Stimulated activated naive CD4-positive, alpha-beta T cell treated with Interleukin-2 at 50 U/mL for 16 hours (primary cell): ENCODE results near the gene OTP.
A peak's percentile ranks its signal among the peaks of the same experiment; 100 is the strongest.

Experiments used
- DNase-seq: peaks from one replicate; lab custom pipeline; 2025; lab: John Stamatoyannopoulos, UW

OTP gene

DNA sequence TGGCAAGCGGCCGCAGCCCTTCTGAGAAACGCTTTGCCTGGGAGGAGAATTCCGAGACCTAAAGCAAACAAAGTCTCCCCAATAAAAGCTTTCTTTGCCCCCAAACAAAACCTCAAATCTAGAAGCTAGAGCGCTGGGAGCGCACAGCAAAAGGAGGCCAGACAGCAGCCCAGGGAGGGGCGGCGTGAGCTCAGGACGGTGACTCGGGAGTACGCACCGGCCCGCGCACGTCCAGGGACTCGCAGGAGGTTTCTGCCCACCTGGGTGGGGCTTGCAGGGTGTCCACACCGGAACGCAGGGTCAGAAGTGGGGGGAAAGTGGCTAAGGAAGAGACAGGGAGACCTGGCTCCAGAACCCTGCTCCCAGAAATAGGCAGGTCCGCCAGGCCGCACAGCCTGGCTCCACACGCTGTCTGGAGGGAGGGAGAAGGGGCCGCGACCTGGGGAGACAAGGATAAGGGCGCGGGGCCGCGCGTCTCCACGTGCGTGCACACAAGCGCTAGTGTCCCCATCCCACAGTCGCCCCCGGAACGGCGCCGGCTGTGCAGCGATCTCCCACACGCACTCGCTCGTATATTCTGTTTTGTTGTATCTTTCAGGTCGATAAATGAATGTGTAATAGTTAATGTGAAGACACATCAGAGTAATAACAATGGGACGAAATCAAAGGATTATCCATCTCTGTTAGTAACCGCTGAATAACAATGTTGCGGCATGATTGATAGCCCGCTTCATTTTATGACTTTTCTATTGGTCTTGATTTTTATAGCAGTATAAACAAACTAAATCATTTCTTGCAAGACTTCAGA, 2.3 kb upstream of the OTP start:
- DNase-seq: no peak

DNA sequence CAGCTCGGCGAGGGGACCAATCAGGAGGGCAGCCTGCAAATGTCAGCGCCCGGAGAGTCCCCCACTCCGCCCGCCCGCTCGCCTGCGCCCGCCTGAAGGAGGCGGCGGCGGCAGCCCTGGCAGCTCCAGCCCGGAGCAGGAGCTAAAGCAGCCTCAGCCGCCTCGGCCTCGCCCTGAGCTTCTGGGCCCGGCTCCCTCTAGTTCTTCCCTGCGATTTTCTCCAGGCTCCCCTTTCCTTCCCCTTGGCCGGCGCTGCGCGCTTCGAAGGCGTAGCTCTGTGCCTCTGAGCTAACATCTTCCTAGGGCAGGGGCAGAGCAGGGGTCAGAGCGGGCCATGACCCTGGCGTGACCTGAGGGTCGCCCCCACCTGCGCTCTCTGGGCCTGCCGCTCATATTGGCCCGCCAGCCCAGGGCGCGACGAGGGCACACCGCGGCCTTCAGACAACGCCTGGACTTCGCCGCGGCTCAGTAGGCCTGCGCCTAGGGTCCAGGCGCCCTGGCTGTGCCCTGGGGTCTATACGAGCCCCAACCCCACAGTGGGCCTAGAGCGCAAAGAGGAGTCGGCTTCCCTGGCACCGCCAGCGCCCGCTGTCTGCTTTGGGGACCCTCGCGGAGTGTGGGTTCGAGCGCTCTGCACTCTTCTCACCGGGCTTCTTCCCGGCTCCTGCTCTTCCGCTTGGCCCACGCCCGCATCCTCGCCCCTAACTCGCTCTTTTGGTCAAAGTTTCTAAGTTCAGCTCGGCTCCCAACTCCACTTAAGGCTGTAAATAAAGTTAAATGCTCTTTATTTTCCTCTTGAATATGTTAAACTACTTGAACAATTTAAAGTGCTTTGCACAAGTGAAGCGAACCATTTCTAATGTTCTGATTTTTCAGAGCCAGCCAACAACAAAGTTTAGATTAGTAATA, 504 bp upstream of the OTP start:
- no peak for DNase-seq

DNA sequence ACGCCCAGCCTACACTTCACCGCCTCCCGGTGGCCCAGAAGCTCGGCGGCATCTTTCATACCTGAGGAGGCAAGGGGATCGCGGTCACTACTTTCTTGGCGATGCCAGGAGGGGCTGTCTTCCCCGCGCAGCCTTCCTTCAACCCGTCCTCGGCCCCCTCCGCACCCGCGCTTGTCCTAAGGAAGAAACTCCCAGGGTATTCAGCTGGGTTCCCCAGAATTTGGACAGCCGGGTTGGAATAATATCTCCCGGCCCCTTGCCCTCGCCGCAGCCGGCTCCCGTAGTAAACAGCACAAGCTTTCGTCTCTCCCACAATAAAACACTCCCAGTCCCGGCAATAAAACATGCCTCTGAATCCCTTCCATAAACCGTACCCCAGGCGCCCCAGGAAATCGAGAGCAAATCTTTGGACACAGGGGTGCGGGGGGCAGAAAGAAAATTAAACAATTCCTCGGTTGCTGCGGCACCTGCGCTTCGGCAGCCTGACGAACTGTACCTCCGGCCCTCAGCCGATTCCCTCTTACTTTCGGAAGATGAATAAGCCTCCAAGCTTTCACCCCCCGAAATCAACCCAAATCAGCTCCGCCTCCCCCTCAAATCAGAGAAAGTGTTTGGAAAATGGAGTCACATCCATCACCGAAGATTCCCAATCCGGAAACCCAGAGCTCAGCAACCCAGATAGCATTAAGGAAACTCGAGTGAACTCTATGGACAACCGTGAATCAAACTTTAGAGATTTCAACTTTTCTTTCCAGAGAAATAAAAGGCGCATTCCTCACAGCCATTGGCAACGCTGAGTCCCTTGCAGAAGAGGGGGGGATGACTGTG, 1.1 kb downstream of the OTP start:
- no peak for DNase-seq

DNA sequence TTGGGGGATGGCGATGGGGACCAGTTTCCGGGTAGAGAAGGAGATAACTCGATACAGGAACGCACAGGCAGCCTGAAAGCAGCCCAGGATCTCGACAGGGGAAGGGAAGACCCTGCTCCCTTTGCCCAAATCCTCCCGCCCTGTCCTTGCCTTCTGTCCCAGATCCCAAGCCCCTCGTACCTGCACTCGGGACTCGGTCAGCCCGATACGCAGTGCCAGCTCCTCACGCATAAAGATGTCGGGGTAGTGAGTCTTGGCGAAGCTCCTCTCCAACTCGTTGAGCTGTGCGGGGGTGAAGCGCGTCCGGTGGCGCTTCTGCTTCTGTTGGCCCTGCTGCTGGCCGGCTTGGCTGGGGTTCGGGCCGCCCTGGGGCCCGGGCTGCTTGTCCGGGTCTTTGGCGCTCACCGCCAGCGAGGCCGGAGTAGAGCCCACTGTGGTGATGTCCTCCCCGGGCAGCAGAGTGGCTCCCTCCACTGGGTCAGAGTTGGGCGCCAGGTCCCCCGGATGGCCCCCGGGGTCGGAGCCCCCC, 1.8 kb downstream of the OTP start:
- DNase-seq: no peak

DNA sequence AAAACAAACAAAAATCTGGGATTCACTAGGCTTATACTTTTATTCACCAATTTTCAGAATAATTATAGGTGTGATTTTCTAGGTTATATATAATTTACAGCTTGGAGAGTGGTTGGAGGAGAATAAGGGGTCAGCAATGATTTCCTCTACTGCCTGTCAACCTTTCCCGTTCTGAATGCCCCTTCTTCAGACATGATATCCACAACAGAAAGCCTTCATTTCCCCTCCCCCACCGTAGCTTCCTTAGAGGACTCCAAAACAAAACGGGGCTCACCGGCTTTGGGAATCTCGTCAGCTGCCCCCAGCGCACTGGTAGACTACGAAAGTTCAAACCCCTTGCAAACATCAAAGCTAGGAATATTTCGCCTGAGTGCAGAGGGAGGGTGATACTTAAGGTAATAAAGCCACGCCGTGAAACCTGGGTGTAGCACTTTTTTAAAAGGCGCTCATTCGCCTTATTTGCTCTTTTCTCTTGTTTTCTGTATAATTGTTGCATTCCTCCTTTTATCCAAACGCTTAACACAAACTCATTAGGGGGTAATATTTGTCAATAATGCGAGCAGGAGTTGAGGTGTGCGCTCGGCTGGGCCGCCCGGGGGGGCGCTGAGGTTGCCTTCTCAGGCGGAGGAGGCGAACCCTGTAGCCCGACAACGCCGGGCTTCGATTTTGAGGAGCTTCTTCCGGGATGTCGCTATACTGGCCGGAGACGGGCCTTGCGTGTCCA, 2.4 kb downstream of the OTP start:
- DNase-seq: no peak

DNA sequence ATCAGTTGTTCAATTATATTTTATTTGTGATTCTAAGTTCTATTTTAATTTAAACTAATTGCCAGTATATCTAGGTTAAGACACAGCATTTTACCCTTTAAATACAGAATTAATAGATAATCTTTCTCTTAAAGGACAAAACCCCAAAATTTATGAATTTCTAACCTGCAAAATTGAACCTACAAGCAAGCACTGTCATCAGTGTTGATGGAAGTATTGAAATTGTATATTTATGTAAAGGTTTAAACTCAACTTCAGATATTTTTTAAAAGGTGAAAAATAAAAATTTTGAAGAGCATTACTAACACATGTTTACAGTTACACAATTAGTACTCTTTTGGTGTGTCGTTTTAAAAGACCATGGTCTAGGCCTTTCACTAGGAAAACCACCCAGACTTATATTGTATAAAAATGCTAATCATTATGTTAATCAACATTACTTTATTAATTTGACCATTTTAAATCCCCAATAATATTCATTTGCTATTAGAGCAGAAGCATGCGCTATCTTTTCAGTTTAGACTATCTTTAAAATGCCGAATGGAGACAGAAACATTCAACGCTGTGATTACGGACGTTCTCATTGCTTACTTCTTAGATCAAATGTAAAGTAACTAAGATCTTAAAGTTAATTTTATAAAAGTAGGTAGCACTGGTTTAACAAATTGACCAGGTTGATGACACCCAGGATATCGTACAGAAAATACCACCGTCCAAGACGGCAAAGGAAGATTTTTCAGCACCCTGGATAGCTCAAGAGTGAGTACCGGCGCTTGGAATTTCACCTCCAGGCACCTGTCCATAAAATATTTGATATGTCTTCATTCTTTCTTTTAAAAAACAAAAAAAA, 3.2 kb downstream of the OTP start:
- no peak for DNase-seq

DNA sequence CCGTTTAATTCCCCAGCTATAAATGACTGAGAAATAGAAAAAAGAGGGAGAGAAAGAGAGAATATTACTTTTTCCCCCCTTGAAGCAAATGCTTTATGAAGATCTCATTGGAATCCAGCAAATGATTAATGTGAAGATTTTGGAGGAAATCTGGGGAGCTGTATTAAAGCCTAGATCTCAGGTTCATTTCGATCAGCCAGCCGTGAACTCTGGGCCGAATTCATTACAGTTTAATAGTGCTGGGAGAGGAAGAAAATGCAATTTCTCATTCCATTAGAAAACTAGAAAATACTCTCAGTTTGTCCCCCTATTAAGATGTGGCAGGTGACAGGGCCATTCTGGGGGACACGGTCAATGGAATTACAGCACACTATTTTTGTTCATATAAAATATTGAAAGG, 4.8 kb downstream of the OTP start:
- no peak for DNase-seq

DNA sequence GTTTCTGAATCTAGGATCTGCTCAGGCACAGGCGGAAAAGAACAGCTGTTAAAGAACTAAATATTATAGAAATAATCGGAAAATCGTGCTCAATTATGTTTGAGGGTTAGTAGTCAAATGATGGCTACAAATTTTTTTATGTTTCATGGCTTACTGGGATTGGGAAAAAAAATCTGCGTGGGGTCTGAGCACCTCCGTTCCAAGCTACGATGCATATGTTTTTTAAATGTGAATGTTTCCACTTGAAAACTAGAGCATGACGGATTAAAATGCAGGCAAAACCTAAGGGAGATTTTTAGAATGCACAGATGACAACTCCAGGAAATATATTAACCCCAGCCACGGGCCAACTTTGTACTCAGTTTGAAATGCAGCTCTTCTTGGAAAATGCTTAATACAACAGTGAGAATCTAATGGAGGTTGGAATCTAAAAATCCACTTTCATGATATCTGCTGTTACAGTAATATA, 5.3 kb downstream of the OTP start:
- DNase-seq: no peak

DNA sequence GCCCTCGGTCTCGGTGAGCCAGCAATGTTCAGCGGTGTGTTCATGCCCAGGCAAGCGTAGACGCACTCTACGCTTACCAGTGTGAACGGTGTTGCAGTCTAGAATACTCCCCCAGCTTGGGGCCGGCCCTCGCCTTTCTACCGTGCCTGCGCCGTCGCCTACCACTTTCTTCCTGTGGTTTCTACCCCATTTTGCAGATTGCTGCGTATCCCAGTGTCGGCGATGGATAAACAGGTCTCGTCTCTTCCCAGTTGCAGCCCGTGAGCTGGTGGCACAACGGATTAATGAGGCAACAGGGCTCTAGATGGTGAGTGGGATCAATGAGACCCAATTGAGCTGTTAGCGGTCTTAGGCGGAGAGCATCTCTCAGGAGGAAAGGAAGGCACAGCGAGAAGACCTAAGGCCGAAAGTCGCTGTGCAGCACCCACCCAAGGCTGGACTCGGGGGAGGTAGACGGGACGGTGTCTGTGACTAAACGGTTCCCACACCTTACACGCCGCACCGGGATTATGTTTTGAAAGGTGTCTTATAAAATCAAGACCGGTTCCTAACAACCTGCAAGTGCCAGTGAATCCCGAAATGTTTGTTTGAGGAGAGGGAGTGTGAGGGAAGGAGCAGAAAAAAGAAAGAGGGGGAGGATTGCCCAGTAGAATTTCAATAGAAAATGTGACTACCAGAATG, 5.8 kb downstream of the OTP start:
- DNase-seq: no peak

DNA sequence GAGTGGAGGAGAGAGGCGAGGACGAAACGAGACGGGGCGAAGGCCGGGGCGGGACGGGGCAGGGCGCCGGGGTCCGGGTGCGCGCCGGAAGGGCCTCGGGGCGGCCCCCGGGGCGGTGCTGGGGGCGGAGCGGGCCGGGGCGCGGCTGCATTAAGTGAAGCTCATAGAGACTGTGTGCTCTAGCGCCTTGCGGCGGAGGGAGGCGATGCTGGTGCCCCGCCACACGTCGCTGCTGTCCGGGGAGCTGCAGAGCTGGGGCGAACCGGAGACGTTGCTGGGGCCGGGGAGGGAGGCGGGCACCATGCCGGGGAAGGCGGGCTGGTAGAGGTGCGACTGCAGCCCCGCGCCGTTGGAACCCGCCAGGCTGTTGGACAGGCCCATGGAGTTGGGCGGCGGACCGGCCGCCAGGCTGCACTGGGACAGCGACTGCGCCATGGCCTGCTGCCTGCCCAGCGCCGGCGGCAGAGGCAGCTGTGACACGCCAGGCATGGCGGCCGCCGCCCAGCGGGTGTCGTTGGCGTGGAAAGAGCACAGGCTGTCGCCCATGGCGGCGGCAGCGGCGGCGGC, 8.3 kb downstream of the OTP start:
- peak; percentile 23 for DNase-seq

DNA sequence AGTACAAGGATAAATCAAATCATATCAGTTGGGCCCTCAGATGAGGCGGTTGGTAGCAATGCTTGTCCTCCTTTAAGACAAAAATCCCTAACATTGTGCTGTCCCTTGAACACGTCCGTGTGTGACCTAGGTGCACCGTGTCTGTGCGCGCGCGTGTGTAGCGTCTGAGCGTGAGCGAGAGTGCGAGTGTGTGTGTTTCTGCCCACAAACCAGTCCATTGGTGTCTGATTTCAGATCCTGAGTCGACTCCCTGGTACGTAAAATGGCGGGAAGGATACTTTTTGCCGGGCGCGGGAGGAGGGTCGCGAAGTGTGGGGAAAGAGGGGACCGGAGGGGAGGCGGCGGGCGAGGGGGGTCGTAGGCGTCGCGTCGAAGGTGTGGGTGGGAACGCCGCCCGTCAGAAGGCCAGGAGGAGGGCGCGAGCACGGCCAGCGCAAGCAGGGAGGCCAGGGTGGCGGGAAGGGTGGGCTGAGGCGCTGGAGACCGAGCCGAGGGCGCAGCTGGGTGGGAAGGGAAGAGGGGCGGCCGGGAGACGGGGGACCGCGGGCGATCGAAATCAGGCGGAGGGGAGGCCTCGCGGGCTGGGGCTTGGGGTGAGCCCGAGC, 8.9 kb downstream of the OTP start:
- DNase-seq: no peak

DNA sequence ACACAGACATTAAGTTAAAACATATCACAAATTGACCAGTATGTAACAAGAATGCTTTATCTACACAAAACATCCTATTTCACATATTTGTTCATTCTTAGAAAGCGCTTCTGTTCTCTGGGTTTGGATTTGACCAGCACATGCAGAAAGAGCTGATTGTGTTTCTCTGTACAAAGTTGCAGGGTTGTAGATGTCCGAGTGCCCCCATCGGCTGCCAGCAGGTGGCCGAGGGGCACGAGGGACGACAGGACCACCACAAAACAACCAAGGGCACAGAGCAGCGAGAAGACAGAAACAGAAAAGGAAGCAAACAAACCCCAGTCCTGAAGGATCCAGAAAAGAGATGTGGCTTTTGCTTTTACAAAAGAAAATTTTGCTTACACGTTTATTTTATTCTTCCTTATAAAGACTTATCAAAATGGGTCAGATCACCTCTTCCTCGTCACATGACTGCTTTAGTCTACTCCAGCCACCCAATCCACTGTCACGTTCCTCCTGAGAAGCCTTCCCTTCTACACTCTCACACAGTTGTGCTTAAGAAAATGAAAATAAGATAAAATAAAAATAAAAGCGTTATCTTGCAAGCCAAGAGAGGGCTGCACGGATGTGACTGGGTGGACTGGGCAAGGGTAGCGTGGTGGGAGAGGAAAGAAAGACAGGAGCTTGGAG, 9.5 kb downstream of the OTP start:
- DNase-seq: no peak

DNA sequence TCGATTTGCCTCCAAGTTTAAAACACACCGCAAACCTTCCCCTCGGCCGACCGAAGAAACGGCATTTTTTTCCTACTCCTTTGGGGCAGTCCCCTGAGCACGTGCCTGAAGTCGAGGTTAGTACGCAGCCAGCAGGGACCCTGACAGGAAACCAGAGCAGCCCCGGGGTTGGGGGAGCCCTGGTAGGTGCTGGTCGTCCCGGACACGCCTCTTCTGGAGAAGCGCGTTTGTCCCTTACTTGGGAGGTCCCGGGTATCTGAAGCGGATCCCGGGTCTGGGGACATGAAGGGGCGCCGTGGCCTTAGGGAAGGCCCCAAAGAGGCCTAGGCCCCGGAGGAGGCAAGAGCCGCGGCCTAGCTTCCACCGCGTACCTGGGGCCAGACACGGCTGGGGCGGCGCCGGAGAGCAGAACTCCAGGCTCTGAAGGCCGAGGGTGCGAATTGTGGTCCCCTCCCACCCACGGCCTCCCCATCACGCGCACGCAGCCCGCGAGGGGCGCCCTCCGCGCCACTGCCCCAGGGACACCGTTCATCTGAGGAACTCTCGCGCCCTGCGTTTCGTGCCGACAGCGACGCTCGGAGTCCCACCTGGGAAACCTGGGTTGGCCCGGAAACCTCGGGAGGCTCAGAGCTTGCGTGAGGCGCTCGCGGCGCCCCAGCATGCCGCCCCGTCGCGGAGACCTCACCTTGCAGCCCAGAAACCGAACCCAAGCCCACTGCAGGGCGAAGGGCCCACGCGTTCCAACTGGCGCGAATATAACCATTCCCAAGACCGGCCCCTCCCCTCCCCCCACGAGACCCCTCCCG, 10.4 kb downstream of the OTP start:
- no peak for DNase-seq

DNA sequence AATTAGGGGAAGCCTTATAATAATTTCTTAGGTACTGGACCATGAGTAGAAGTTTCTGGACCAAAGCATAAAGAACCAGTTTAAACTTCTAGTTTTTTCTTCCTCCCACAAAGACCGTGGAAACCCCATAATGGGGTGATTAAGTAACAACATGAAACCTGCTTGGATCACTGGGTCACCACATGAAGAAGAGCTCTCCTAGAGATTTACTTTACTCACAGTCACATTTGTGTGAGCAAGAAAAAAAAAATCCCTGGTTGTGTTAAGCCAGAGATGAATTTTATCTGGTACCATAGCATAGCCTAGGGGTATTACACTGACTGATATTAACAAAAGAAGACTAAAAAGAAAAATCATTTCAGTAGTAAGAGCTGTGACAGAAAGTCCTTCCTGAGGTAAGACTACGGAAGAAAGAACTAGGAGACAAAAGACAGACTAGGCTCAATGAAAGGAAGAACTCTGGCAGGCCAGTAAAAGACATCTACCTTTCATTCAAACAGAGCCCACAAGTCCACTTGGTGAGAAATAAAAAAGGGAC, 15.2 kb downstream of the OTP start:
- no peak for DNase-seq

DNA sequence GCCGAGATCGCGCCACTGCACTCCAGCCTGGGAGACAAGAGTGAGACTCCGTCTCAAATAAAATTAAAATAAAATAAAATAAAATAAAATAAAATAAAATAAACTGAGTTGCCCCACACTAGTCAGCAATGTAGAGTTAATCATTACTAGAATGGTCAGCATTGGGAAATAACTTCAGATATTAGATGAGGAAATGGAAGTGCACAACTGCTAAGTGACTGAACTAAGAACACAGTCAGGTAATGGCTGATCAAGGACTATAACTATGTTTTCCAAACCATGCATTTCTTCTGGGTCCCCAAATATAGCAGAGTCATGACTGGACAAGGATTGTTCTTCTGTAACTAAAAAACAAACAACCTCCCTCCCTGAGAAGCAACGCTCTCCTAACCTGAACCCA, 17.1 kb downstream of the OTP start:
- DNase-seq: no peak

DNA sequence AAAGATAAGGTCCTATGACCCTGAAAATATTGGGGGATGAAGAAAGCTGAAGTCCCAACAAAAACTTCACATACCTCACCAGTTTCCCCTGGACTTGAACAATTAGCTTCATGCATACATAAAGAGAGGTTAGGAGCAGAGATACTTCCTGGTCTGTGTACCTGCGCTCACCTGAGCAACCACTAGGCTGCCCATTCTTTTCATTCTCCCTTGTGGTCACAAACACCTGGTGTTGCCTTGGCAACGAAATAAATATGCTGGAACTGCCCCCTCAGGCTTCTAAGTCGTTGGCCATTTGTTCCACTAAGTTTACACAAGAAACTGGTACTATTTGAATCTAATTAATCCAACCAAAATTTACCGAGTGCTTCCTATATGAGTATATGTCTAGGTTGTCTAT, 18.1 kb downstream of the OTP start:
- no peak for DNase-seq

DNA sequence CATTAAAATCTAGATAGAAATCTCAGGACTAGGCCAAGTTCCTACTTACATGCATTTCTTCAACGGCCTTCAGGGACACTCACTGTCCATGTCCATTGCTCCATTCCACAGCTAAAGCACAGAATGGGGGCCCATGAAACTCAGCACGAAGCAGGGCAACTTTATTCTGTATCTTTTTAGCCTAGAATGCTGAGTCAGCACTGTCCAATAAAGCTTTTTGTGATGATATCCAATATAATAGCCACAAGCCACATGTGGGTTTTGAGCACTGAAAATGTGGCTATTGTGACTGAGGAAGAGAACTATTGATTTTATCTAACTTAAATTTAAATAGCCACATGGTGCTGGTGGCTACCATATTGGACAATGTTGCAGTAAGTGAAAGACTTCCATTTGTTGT, 21.6 kb downstream of the OTP start:
- DNase-seq: no peak
